Keratinocyte (primary cell): ENCODE measurements around the gene ATMIN. TPM values are rescaled to one million over a fixed set of nuclear protein-coding genes. Genes with fewer than 3 reads are reported as not detected.
A peak's percentile ranks its signal among the peaks of the same experiment; 100 is the strongest.

Experiments
- DNase-seq: peaks from one replicate; pipeline ENCODE4 v3.0.0-alpha.2; 2011; ENCODE audit warnings: low read depth, missing footprints, low spot score
- FAIRE-seq: peaks from 2 replicates; lab custom pipeline; 2011; peaks lifted over from hg19 to GRCh38; lab: Jason Lieb, UNC
- H2AFZ ChIP-seq: 2 replicates; pipeline ENCODE4 v1.6.0; 2012; ENCODE audit warnings: low read length, control low read depth, inconsistent platforms; ENCODE audit not compliant: control insufficient read depth
- H3K27ac ChIP-seq: 2 replicates; pipeline ENCODE4 v1.5.1; 2011; ENCODE audit warnings: low read length; ENCODE audit not compliant: control insufficient read depth, insufficient read depth
- H3K27me3 ChIP-seq: 3 replicates; pipeline ENCODE4 v1.6.0; 2011; ENCODE audit warnings: low read length; ENCODE audit not compliant: control insufficient read depth, insufficient read depth; ENCODE audit errors: extremely low read depth
- H3K36me3 ChIP-seq, 2 experiments: 2 replicates in 1 of 2; 3 replicates in 1 of 2; pipeline ENCODE4 v1.5.1; 2011; ENCODE audit warnings: low read length in 2 of 2, mild to moderate bottlenecking in 1 of 2; ENCODE audit not compliant: control insufficient read depth in 2 of 2, insufficient read depth in 2 of 2; ENCODE audit errors: extremely low read depth in 1 of 2
- H3K4me1 ChIP-seq: 3 replicates; pipeline ENCODE4 v1.5.1; 2011; ENCODE audit warnings: low read length; ENCODE audit not compliant: control insufficient read depth, insufficient read depth; ENCODE audit errors: extremely low read depth
- H3K4me2 ChIP-seq: 3 replicates; pipeline ENCODE4 v1.6.0; 2011; ENCODE audit warnings: low read depth, low read length; ENCODE audit not compliant: control insufficient read depth, insufficient read depth; ENCODE audit errors: extremely low read depth
- H3K4me3 ChIP-seq, 3 experiments: fragments of 200-600 bp in 1 of 3; sonication (generic) in 1 of 3; 2 replicates in 2 of 3; 3 replicates in 1 of 3; pipeline ENCODE4 v1.5.1; 2011 to 2016; ENCODE audit warnings: low read length in 3 of 3, mild to moderate bottlenecking in 3 of 3, control low read depth in 2 of 3, inconsistent platforms in 1 of 3, low read depth in 1 of 3, mixed read lengths in 1 of 3, mixed run types in 1 of 3, moderate library complexity in 1 of 3; ENCODE audit not compliant: control insufficient read depth in 2 of 3, insufficient read depth in 2 of 3; ENCODE audit errors: extremely low read depth in 1 of 3
- H3K79me2 ChIP-seq: 2 replicates; pipeline ENCODE4 v1.6.0; 2012; ENCODE audit warnings: low read length; ENCODE audit not compliant: control insufficient read depth, insufficient read depth
- H3K9ac ChIP-seq: 3 replicates; pipeline ENCODE4 v1.6.0; 2011; ENCODE audit warnings: low read length; ENCODE audit not compliant: control insufficient read depth, insufficient read depth; ENCODE audit errors: extremely low read depth
- H3K9me1 ChIP-seq: 3 replicates; pipeline ENCODE4 v1.6.0; 2011; ENCODE audit warnings: low read length; ENCODE audit not compliant: control insufficient read depth, insufficient read depth; ENCODE audit errors: extremely low read depth
- H3K9me3 ChIP-seq: 2 replicates; pipeline ENCODE4 v1.5.1; 2012; ENCODE audit warnings: low read depth, low read length; ENCODE audit not compliant: control insufficient read depth
- H4K20me1 ChIP-seq: 3 replicates; pipeline ENCODE4 v1.6.0; 2011; ENCODE audit warnings: low read length; ENCODE audit not compliant: control insufficient read depth, insufficient read depth; ENCODE audit errors: extremely low read depth
- CTCF ChIP-seq, 3 experiments: IDR thresholded peaks in 1 of 3; conservative IDR thresholded peaks in 1 of 3; optimal IDR thresholded peaks in 1 of 3; 2 replicates in 2 of 3; 3 replicates in 1 of 3; pipeline versions ENCODE3 to v1.5.1; 2011; ENCODE audit warnings: low read length in 3 of 3, mild to moderate bottlenecking in 3 of 3, moderate library complexity in 2 of 3, control low read depth in 1 of 3, inconsistent platforms in 1 of 3; ENCODE audit not compliant: insufficient read depth in 2 of 3; ENCODE audit errors: extremely low read depth in 1 of 3
- EZH2 ChIP-seq: IDR thresholded peaks from one replicate; pipeline ENCODE4 v1.6.1; 2012; ENCODE audit warnings: inconsistent platforms, mild to moderate bottlenecking, low read length, moderate library complexity
- dilution Hi-C: fragments of 300-500 bp; cut with MboI; formaldehyde crosslinking; loops from one replicate; pipeline ENCODE4 v1.7.0; 2020; ENCODE audit warnings: low sequenced_read_pairs; ENCODE audit not compliant: extremely low pct_ligation_motif_present
- polyA plus RNA-seq, 5 experiments: library from polyadenylated mRNA; depleted of rRNA in 3 of 5; stranded (reverse) in 3 of 5; stranded (forward) in 1 of 5; unstranded in 1 of 5; fragments of >200 nt; gene quantifications; 1 replicate in 1 of 5; 2 replicates in 3 of 5; 3 replicates in 1 of 5; pipeline versions ENCODE4 v1.2.1 to v1.2.3, GENCODE V29; 2011 to 2012; ENCODE audit warnings: missing spikeins in 2 of 5, low read depth in 1 of 5, low replicate concordance in 1 of 5

Gene ATMIN
- polyA plus RNA-seq, 1 donor (not counting 4 experiments of a cell fraction or from before 2014, with no cell fraction given): 31.2 TPM

- H3K79me2 ChIP-seq: peaks cover 31% of the 10 kb centered on the region
- H4K20me1 ChIP-seq: no peaks in the 10 kb centered on the region
- peak overlapping the region; percentile 74 for H3K27ac ChIP-seq
- TF ChIP-seq EZH2 (no peak), CTCF (optimal IDR thresholded peaks at IDR 0.05 in 1 of 3, IDR thresholded peaks at IDR 0.05 in 1 of 3, conservative IDR thresholded peaks at IDR 0.05 in 1 of 3; ENCODE audit: extremely low read depth in 1 of 3, insufficient read depth in 2 of 3, low read length in 3 of 3) (no peak)
- peak overlapping the region; percentile 97 for H3K4me2 ChIP-seq
- H3K9me3 ChIP-seq: no peaks in the 10 kb centered on the region
- no peaks in the 10 kb centered on the region for H3K27me3 ChIP-seq
- H3K9me1 ChIP-seq: no peaks in the 10 kb centered on the region
- peak overlapping the region; percentile 82 for H3K9ac ChIP-seq
- dilution Hi-C loops: no loop called here
- no peak for FAIRE-seq
- peak overlapping the region; percentile 50 for H2AFZ ChIP-seq
- H3K4me3 ChIP-seq: peak overlapping the region; percentile 74 to 89 (median 88)
- H3K4me1 ChIP-seq: peaks cover 12% of the 10 kb centered on the region
- DNase-seq: no peak
- H3K36me3 ChIP-seq: peaks cover 0 to 3% of the 10 kb centered on the region in 2 experiments
Measured at GRCh38 chr16:81035975-81036750, 521 bp downstream of the ATMIN start.

GRCh38 chr16:81036751-81037350 is 1.2 kb downstream of the ATMIN start:
- TF ChIP-seq CTCF (optimal IDR thresholded peaks at IDR 0.05 in 1 of 3, IDR thresholded peaks at IDR 0.05 in 1 of 3, conservative IDR thresholded peaks at IDR 0.05 in 1 of 3; ENCODE audit: extremely low read depth in 1 of 3, insufficient read depth in 2 of 3, low read length in 3 of 3) (no peak), EZH2 (no peak)
- DNase-seq: no peak
- Histone ChIP-seq H3K79me2 (peaks cover 31% of the 10 kb centered on the region), H3K4me2 (peak overlapping the region; percentile 97), H2AFZ (peak overlapping the region; percentile 49), H3K4me3 (peak overlapping the region; percentile 74 to 89 (median 88)), H3K27me3 (no peaks in the 10 kb centered on the region), H3K9me3 (no peaks in the 10 kb centered on the region), H3K9me1 (no peaks in the 10 kb centered on the region), H3K36me3 (peaks cover 0 to 3% of the 10 kb centered on the region in 2 experiments), H3K4me1 (peaks cover 12% of the 10 kb centered on the region), H3K27ac (peak overlapping the region; percentile 74), H3K9ac (peak overlapping the region; percentile 82), H4K20me1 (no peaks in the 10 kb centered on the region)
- dilution Hi-C loops: no loop called here
- no peak for FAIRE-seq
